HepG2 (cell line): ENCODE results near the gene INF2. TPM values are rescaled to one million over a fixed set of nuclear protein-coding genes. Genes with fewer than 3 reads are reported as not detected.
"Not testable (repeated sequence)": the region's sequence is repeated elsewhere in the genome, so short reads cannot be mapped to it uniquely, and the experiment has no call there.

Experiments used
- ATAC-seq: fragments of 200-7000 bp; cut with Tn5 transposase; 3 replicates; pipeline ENCODE4 v1.9.1; 2020; ENCODE audit warnings: mild to moderate bottlenecking, moderate library complexity
- BruUV-seq: library from RNA; stranded (reverse); fragments of 400-500 nt; replicated peaks from 2 replicates; lab custom pipeline; 2021; lab: Mats Ljungman, UMichigan
- CTCF ChIA-PET: fragments of 300-600 bp; formaldehyde crosslinking; extraction: SDS; loops from one replicate; lab custom pipeline; 2021; ENCODE audit warnings: low total read pairs, inconsistent platforms, low intra/inter-chr PET ratio; lab: Yijun Ruan, JAX
- POLR2A ChIA-PET: fragments of 350-600 bp; sonication (Branson Sonifier 250); formaldehyde crosslinking; loops from one replicate; lab custom pipeline; 2020; ENCODE audit warnings: antibody characterized with exemption, inconsistent platforms; lab: Yijun Ruan, JAX
- DNase-seq: peaks from one replicate; pipeline ENCODE4 v3.0.0-alpha.2; 2015; ENCODE audit warnings: low spot score
- FAIRE-seq: peaks from 3 replicates; lab custom pipeline; 2011; peaks lifted over from hg19 to GRCh38; lab: Jason Lieb, UNC
- H2AFZ ChIP-seq: one replicate; pipeline ENCODE4 v1.6.1; 2011; ENCODE audit warnings: low read length, inconsistent platforms
- H3K27ac ChIP-seq: fragments of 300-600 bp; 3 replicates; pipeline ENCODE4 v1.8.0; 2011; ENCODE audit warnings: mixed run types, mild to moderate bottlenecking, mixed read lengths, low read length, inconsistent platforms; ENCODE audit not compliant: insufficient read depth; ENCODE audit errors: extremely low read length
- H3K27me3 ChIP-seq, 2 experiments: fragments of 200-600 bp in 1 of 2; 2 replicates in 1 of 2; 3 replicates in 1 of 2; pipeline versions ENCODE4 v1.6.0 to v1.8.0; 2011; ENCODE audit warnings: low read length in 2 of 2, mild to moderate bottlenecking in 2 of 2, moderate library complexity in 2 of 2, inconsistent platforms in 1 of 2; ENCODE audit not compliant: insufficient read depth in 2 of 2, control insufficient read depth in 1 of 2
- H3K36me3 ChIP-seq, 2 experiments: fragments of 200-600 bp in 1 of 2; replicated peaks in 1 of 2; 2 replicates in 1 of 2; 3 replicates in 1 of 2; pipeline versions ENCODE4 v1.5.1 to v1.8.0; 2011; ENCODE audit warnings: low read length in 2 of 2, inconsistent platforms in 1 of 2; ENCODE audit not compliant: insufficient read depth in 2 of 2, control insufficient read depth in 1 of 2
- H3K4me1 ChIP-seq: 2 replicates; pipeline ENCODE4 v1.5.1; 2012; ENCODE audit warnings: low read length, inconsistent platforms; ENCODE audit not compliant: insufficient read depth
- H3K4me2 ChIP-seq: 2 replicates; pipeline ENCODE4 v1.6.0; 2011; ENCODE audit warnings: low read depth, low read length, inconsistent platforms
- H3K4me3 ChIP-seq, 3 experiments: fragments of 200-600 bp in 1 of 3; sonication (generic), shearing (Covaris generic) in 1 of 3; replicated peaks in 1 of 3; 2 replicates each; pipeline ENCODE4 v1.5.1; 2011 to 2016; ENCODE audit warnings: low read length in 3 of 3, inconsistent platforms in 2 of 3, low read depth in 2 of 3, mild to moderate bottlenecking in 2 of 3, control low read depth in 1 of 3, mixed read lengths in 1 of 3; ENCODE audit not compliant: insufficient read depth in 1 of 3
- H3K79me2 ChIP-seq: one replicate; pipeline ENCODE4 v1.6.1; 2011; ENCODE audit warnings: low read length, inconsistent platforms; ENCODE audit not compliant: insufficient read depth
- H3K9ac ChIP-seq: 2 replicates; pipeline ENCODE4 v1.6.0; 2011; ENCODE audit warnings: mild to moderate bottlenecking, low read depth, low read length, inconsistent platforms; ENCODE audit not compliant: insufficient read depth
- H3K9me3 ChIP-seq: 2 replicates; pipeline ENCODE4 v1.5.1; 2012; ENCODE audit warnings: mild to moderate bottlenecking, low read length
- H4K20me1 ChIP-seq: 2 replicates; pipeline ENCODE4 v1.6.0; 2011; ENCODE audit warnings: inconsistent platforms, mild to moderate bottlenecking, low read length, moderate library complexity; ENCODE audit not compliant: insufficient read depth
- AKAP8 ChIP-seq: sonication (generic); formaldehyde crosslinking; IDR thresholded peaks from 2 replicates; pipeline ENCODE4 v1.5.1; 2020; ENCODE audit warnings: mild to moderate bottlenecking, missing genetic modification reagents
- RBFOX2 ChIP-seq: fragments of 200-400 bp; formaldehyde crosslinking; IDR thresholded peaks from 2 replicates; pipeline ENCODE4 v1.6.1; 2017; ENCODE audit warnings: low read depth, mild to moderate bottlenecking, low read length
- ZNF101 ChIP-seq: sonication (generic); formaldehyde crosslinking; IDR thresholded peaks from 2 replicates; pipeline ENCODE4 v1.4.0; 2020; ENCODE audit warnings: mild to moderate bottlenecking, low read depth, missing genetic modification reagents, borderline replicate concordance
- WGBS: methylation state at CpG from one replicate; pipeline ENCODE4 v1.1.6; 2017; ENCODE audit warnings: low lambda C conversion rate; 5-methylcytosine and 5-hydroxymethylcytosine counted together
- in situ Hi-C: cut with HindIII; loops from 2 replicates; pipeline ENCODE4 v1.10.0; 2017; ENCODE audit warnings: low pct_unique_long_range_greater_than_20kb; ENCODE audit not compliant: extremely low pct_ligation_motif_present
- intact Hi-C: fragments of 100-400 bp; cut with micrococcal nuclease; formaldehyde crosslinking; loops from one replicate; pipeline ENCODE4 v1.10.0; 2022; ENCODE audit not compliant: unreplicated experiment
- polyA plus RNA-seq, 8 experiments: library from polyadenylated mRNA; depleted of rRNA in 3 of 8; stranded (reverse) in 7 of 8; unstranded in 1 of 8; fragments of >200 nt; fragmentation: Illumina TruSeq in 4 of 8; extraction: Trizol in 4 of 8; gene quantifications; 2 replicates each; pipeline versions ENCODE4 v1.2.1 to v1.2.3, GENCODE V29; 2011 to 2016; ENCODE audit warnings: low read depth in 4 of 8, missing spikeins in 1 of 8, mixed read lengths in 1 of 8; ENCODE audit not compliant: insufficient read depth in 1 of 8
- total RNA-seq, 5 experiments: library from RNA; depleted of rRNA; stranded (reverse); fragments of >200 nt; fragmentation: Illumina TruSeq; extraction: Trizol; gene quantifications; 2 replicates each; pipeline ENCODE4 v1.2.3, GENCODE V29; 2016; ENCODE audit warnings: low read depth in 1 of 5

INF2 gene
- total and polyA plus RNA-seq, 2 of the 13 experiments (the other 11 are each of a cell fraction or from before 2014, with no cell fraction given), result 16.4 to 26.4 TPM

DNA sequence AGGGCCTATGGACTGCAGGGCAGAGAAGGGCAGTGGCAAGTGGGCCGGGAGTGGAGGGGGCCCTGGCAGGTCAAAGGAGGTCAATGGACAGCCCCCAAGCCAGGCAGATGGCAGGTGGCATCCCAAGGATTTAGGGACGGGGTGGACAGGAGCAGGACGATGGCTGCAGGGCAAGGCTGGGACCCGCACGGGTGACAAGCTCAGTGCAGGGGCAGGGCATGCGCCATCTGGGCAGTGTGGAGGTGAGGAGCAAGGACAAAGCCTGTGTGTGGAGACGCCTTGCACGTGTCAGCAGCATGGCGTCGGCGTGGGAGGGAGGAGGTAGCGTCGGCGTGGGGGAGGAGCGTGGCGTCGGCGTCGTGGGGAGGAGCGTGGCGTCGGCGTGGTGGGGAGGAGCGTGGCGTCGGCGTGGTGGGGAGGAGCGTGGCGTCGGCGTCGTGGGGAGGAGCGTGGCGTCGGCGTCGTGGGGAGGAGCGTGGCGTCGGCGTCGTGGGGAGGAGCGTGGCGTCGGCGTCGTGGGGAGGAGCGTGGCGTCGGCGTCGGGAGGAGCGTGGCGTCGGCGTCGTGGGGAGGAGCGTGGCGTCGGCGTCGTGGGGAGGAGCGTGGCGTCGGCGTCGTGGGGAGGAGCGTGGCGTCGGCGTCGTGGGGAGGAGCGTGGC, 39.9 kb downstream of the INF2 start:
- H3K27me3 ChIP-seq, H3K9me3 ChIP-seq, DNase-seq, H3K79me2 ChIP-seq, BruUV-seq, H3K9ac ChIP-seq, H3K27ac ChIP-seq, FAIRE-seq, intact Hi-C loops, H3K4me2 ChIP-seq: not testable (repeated sequence)
- POLR2A ChIA-PET, result interaction anchor here (7.7 kb wide), 1 partner anchor 22 kb away, joined by 68 read pairs; the partner anchor contains the start of gene SIVA1
- TF ChIP-seq AKAP8, result peak; percentile 16; the same call in 1 of the 2 replicates
- TF ChIP-seq, all 625 proteins: peak for 1; not testable (repeated sequence) for 624
- H2AFZ ChIP-seq, H3K36me3 ChIP-seq, H3K4me3 ChIP-seq, in situ Hi-C loops, CTCF ChIA-PET, H4K20me1 ChIP-seq, ATAC-seq: not testable (repeated sequence)
- WGBS, result 95% methylated on average over 64 of the region's 73 CpGs
- peaks cover 72% of the 10 kb centered on the region for H3K4me1 ChIP-seq

DNA sequence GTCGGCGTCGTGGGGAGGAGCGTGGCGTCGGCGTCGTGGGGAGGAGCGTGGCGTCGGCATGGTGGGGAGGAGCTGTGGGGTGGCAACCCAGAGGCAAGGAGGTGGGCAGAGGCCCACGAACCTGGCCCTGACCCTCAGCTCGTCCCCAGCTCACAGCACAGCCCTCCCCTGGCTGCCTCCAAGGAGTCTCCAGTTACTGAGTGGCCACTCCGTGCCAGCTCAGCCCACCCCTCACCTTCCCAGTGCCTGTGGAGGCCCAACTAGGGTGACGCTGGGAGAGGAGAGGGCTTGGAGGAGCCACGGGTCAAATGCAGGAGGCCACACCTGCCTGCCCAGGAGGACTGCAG, 40.4 kb downstream of the INF2 start:
- intact Hi-C loops (no loop called here), in situ Hi-C loops (no loop called here)
- H3K36me3 ChIP-seq, result no peaks in the 10 kb centered on the region
- no peak overlapping the region for H3K4me3 ChIP-seq
- ChIA-PET POLR2A (interaction anchor here (7.7 kb wide), 1 partner anchor 21 kb away, joined by 68 read pairs; the partner anchor contains the start of gene SIVA1), CTCF (no interaction called here)
- no peak overlapping the region for H3K27ac ChIP-seq
- H3K4me1 ChIP-seq, result peaks cover 76% of the 10 kb centered on the region
- H3K27me3 ChIP-seq, result peaks cover 0 to 1% of the 10 kb centered on the region in 2 experiments; a peak in 1 of 5 replicates
- no peak overlapping the region for H3K4me2 ChIP-seq
- no peak for FAIRE-seq
- no peaks in the 10 kb centered on the region for H3K9me3 ChIP-seq
- H3K9ac ChIP-seq, result no peak overlapping the region
- no TSS peak for BruUV-seq
- DNase-seq, result no peak
- no peaks in the 10 kb centered on the region for H3K79me2 ChIP-seq
- 90% methylated on average over 16 of the region's 16 CpGs for WGBS
- no peaks in the 10 kb centered on the region for H4K20me1 ChIP-seq
- no peak overlapping the region for H2AFZ ChIP-seq
- 0 out of 2 replicates have a peak, but pooled peaks have one; percentile 26 for TF ChIP-seq RBFOX2
- TF ChIP-seq ZNF101 (CRISPR knock-in tag), result no peak
- no peak for ATAC-seq
